BLaER1 (cell line): ENCODE data around the gene FREY1.

Source experiments
- H3K27ac ChIP-seq: shearing (Covaris generic); formaldehyde crosslinking; 2 replicates; pipeline ENCODE4 v1.8.1; 2022
- H3K27me3 ChIP-seq: shearing (Covaris generic); formaldehyde crosslinking; 2 replicates; pipeline ENCODE4 v1.8.1; 2022
- H3K36me3 ChIP-seq: shearing (Covaris generic); formaldehyde crosslinking; 2 replicates; pipeline ENCODE4 v1.8.1; 2022
- H3K4me1 ChIP-seq: shearing (Covaris generic); formaldehyde crosslinking; 2 replicates; pipeline ENCODE4 v1.8.1; 2022
- H3K4me2 ChIP-seq: shearing (Covaris generic); formaldehyde crosslinking; 2 replicates; pipeline ENCODE4 v1.8.1; 2022
- H3K4me3 ChIP-seq: shearing (Covaris generic); formaldehyde crosslinking; 2 replicates; pipeline ENCODE4 v1.8.1; 2022
- H3K9ac ChIP-seq: shearing (Covaris generic); formaldehyde crosslinking; 2 replicates; pipeline ENCODE4 v1.8.1; 2022
- H3K9me3 ChIP-seq: shearing (Covaris generic); formaldehyde crosslinking; 2 replicates; pipeline ENCODE4 v1.8.1; 2022
- H4K20me1 ChIP-seq: shearing (Covaris generic); formaldehyde crosslinking; 2 replicates; pipeline ENCODE4 v1.8.1; 2022
- Cebpa-rat ChIP-seq: shearing (Covaris generic); IDR thresholded peaks from 2 replicates; pipeline ENCODE4 v1.8.1; 2022

Gene FREY1

GRCh38 chr11:45935349-45936064 is 28.4 kb upstream of the FREY1 start:
- Histone ChIP-seq H3K9me3 (no peaks in the 10 kb centered on the region), H3K4me1 (peaks cover 76% of the 10 kb centered on the region), H3K4me2 (no peak overlapping the region), H4K20me1 (peaks cover 13% of the 10 kb centered on the region), H3K27ac (no peak overlapping the region), H3K27me3 (peaks cover 33% of the 10 kb centered on the region; the same call in 1 of the 2 replicates), H3K4me3 (no peak overlapping the region), H3K36me3 (peaks cover 36% of the 10 kb centered on the region), H3K9ac (no peak overlapping the region)
- TF ChIP-seq Cebpa-rat = no peak

- peaks cover 36% of the 10 kb centered on the region for H3K36me3 ChIP-seq
Measured at GRCh38 chr11:45934580-45935318, 27.7 kb upstream of the FREY1 start.

GRCh38 chr11:45933846-45934579 is 26.9 kb upstream of the FREY1 start:
- H3K27me3 ChIP-seq = peaks cover 33% of the 10 kb centered on the region; the same call in 1 of the 2 replicates
- TF ChIP-seq Cebpa-rat = no peak
- H3K4me2 ChIP-seq = peak overlapping the region; percentile 97
- peak overlapping the region; percentile 15 for H3K4me3 ChIP-seq
- no peaks in the 10 kb centered on the region for H3K9me3 ChIP-seq
- peaks cover 18% of the 10 kb centered on the region for H4K20me1 ChIP-seq
- H3K27ac ChIP-seq = peak overlapping the region; percentile 55; the same call in 1 of the 2 replicates
- peaks cover 36% of the 10 kb centered on the region for H3K36me3 ChIP-seq
- H3K4me1 ChIP-seq = peaks cover 82% of the 10 kb centered on the region
- H3K9ac ChIP-seq = peak overlapping the region; percentile 71

More at GRCh38 chr11:45934580-45935318, 27.7 kb upstream of the FREY1 start:
- Histone ChIP-seq H3K27ac (no peak overlapping the region), H3K9me3 (no peaks in the 10 kb centered on the region), H3K9ac (no peak overlapping the region; the same call in 1 of the 2 replicates), H3K4me1 (peaks cover 82% of the 10 kb centered on the region), H3K27me3 (peaks cover 33% of the 10 kb centered on the region; the same call in 1 of the 2 replicates), H3K4me2 (peak overlapping the region; percentile 97), H4K20me1 (peaks cover 18% of the 10 kb centered on the region), H3K4me3 (no peak overlapping the region)
- TF ChIP-seq Cebpa-rat = no peak

- Histone ChIP-seq H3K27me3 (peaks cover 33% of the 10 kb centered on the region; the same call in 1 of the 2 replicates), H3K4me2 (peak overlapping the region; percentile 97), H3K27ac (peak overlapping the region; percentile 55; the same call in 1 of the 2 replicates), H3K4me1 (peaks cover 82% of the 10 kb centered on the region), H3K9me3 (no peaks in the 10 kb centered on the region), H4K20me1 (peaks cover 18% of the 10 kb centered on the region), H3K36me3 (peaks cover 39% of the 10 kb centered on the region), H3K4me3 (peak overlapping the region; percentile 15), H3K9ac (peak overlapping the region; percentile 71)
- no peak for TF ChIP-seq Cebpa-rat
Measured at GRCh38 chr11:45933131-45933831, 26.2 kb upstream of the FREY1 start.

DNA sequence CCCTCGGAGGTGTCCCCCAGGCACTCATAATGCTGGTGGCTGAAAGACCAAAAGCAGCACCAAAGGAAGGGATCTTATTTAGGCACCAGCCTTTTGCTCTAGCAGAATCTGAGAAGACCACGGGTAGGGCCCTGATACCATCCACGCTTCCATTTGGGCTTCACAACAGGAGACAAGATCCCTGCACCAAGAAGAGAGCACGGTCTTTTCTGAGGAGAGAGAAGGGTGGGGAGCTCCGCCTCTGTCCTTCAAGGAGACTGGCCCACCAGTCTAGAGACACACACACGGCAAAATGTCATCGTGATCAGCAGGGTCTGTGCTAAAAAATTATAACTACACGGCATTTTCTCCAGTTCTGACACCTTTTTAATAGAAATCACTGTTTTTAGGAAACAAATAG is 25.1 kb upstream of the FREY1 start:
- peaks cover 88% of the 10 kb centered on the region for H3K4me1 ChIP-seq

GRCh38 chr11:45931739-45932138 is 24.7 kb upstream of the FREY1 start:
- Histone ChIP-seq H3K9ac (peak overlapping the region; percentile 71; the same call in 1 of the 2 replicates), H3K4me2 (peak overlapping the region; percentile 97), H3K4me3 (no peak overlapping the region)

More for the DNA sequence above, 25.1 kb upstream of the FREY1 start:
- H3K9ac ChIP-seq = peak overlapping the region; percentile 71; the same call in 1 of the 2 replicates
- H4K20me1 ChIP-seq = peaks cover 18% of the 10 kb centered on the region
- peak overlapping the region; percentile 97 for H3K4me2 ChIP-seq
- H3K9me3 ChIP-seq = no peaks in the 10 kb centered on the region
- TF ChIP-seq Cebpa-rat = no peak
- H3K36me3 ChIP-seq = peaks cover 43% of the 10 kb centered on the region
- H3K27ac ChIP-seq = peak overlapping the region; percentile 90
- 0 out of 2 replicates have a peak overlapping the region, but pooled peaks have one; percentile 6 for H3K4me3 ChIP-seq
- H3K27me3 ChIP-seq = peaks cover 33% of the 10 kb centered on the region; the same call in 1 of the 2 replicates

DNA sequence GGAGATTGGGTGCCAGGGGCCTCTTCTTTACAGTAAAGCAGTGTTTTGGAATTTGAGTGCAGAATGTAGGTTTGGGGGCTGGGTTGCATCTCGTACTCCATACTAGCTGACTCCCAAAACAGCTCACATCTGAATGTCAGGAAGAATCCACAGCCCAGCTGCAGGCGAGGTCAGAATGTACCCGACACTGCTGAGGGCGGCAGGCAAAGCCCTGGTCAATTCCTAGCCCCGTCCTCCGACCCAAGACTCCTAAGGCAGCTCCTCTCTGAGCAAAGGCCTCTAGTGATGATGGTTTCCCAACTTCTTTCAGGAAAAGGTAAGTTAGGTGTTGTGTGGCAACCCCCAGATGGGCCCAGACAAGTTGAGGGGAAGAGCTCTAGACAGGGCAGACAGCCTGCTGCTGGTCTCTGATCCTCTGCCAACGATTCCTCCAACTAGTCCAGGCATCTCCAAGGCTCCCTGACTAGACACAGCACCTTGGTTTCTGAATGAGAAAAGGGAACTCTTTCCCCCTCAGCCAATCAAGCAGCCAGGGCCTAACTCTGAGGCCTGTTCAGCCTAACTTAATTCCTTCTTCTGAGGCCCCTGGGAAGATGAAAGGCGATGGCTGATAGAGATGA is 24.0 kb upstream of the FREY1 start:
- H4K20me1 ChIP-seq = peaks cover 18% of the 10 kb centered on the region
- H3K27ac ChIP-seq = peak overlapping the region; percentile 90
- no peaks in the 10 kb centered on the region for H3K9me3 ChIP-seq
- H3K36me3 ChIP-seq = peaks cover 43% of the 10 kb centered on the region
- peaks cover 100% of the 10 kb centered on the region for H3K4me1 ChIP-seq
- H3K27me3 ChIP-seq = peaks cover 33% of the 10 kb centered on the region; the same call in 1 of the 2 replicates
- H3K4me2 ChIP-seq = peak overlapping the region; percentile 97
- no peak for TF ChIP-seq Cebpa-rat
- H3K4me3 ChIP-seq = no peak overlapping the region
- H3K9ac ChIP-seq = peak overlapping the region; percentile 71; the same call in 1 of the 2 replicates

More at GRCh38 chr11:45931739-45932138, 24.7 kb upstream of the FREY1 start:
- Histone ChIP-seq H3K4me1 (peaks cover 93% of the 10 kb centered on the region), H3K36me3 (peaks cover 43% of the 10 kb centered on the region), H3K27ac (peak overlapping the region; percentile 90), H3K9me3 (no peaks in the 10 kb centered on the region), H4K20me1 (peaks cover 18% of the 10 kb centered on the region), H3K27me3 (peaks cover 33% of the 10 kb centered on the region; the same call in 1 of the 2 replicates)
- no peak for TF ChIP-seq Cebpa-rat

- Histone ChIP-seq H3K36me3 (peaks cover 35% of the 10 kb centered on the region), H3K27me3 (peaks cover 33% of the 10 kb centered on the region; the same call in 1 of the 2 replicates), H3K9ac (peak overlapping the region; percentile 71), H3K4me2 (peak overlapping the region; percentile 97), H4K20me1 (peaks cover 18% of the 10 kb centered on the region), H3K4me3 (peak overlapping the region; percentile 56), H3K9me3 (no peaks in the 10 kb centered on the region), H3K4me1 (peaks cover 100% of the 10 kb centered on the region), H3K27ac (peak overlapping the region; percentile 90)
- TF ChIP-seq Cebpa-rat = no peak
Measured at GRCh38 chr11:45930031-45930794, 23.1 kb upstream of the FREY1 start.
